GM12865 (cell line): ENCODE measurements around the gene SSR1.
"Not testable (repeated sequence)": the region's sequence is repeated elsewhere in the genome, so short reads cannot be mapped to it uniquely, and the experiment has no call there.

Source experiments
- DNase-seq: peaks from one replicate; pipeline ENCODE4 v3.0.0; 2010; ENCODE audit warnings: low read depth
- H3K4me3 ChIP-seq: 2 replicates; pipeline ENCODE4 v1.5.1; 2011; ENCODE audit warnings: mild to moderate bottlenecking, low read depth, low read length, control low read depth
- TF ChIP-seq, protein P1 (sequence below): IDR thresholded peaks from 2 replicates; pipeline ENCODE4 v1.5.1; 2011; ENCODE audit warnings: low read length, control low read depth, low read depth, inconsistent platforms; ENCODE audit not compliant: insufficient read depth; ENCODE audit errors: missing control alignments

SSR1 gene

DNA sequence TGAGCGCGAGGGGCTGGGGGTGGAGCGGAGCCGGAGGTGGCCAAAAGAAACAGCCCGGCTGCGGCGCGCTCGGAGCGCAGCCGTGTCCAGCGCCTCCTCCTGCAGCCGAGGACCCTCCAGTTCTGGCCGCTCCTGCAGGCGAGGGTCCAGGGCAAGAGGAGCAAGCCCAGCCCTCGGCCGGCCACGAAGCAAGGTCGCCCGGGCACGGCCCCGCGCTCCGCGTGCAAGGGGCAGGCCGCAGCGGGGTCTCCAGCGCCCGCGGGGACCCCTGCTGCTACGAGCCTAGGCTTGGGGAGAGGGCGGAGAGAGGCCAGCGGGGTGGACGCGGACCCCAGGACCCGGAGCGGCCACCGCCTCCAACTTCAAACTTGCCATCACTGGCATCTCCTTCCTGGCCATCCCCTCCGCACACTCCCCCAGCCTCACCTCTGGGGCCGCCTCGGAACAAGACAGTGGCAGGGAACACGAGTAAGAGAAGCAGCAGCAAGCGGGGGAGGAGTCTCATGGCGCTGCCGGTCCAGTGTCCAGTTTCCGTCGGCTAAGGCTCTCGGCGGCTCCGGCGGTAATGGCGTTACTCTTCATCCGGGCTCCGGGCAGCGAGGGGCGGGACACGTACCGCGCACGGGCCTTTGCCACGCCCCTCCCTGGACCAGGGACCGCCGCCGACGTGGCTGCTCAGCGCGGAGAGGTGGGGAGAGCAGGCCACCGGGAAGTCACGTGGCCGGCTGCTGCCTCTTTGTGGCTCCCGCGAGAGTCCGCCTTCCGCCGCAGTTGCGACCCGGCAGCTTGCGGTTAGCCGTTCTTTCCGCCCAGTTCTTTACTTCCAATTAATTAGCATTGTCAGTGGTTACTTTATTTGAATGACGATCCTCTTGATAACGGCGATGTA is at the start of gene SSR1:
SSR1 (minus strand) TSS at position 584 of the 889 bp plus-strand sequence; CDS start at position 505, 79 bp downstream.
- peak; percentile 98 for DNase-seq
- TF ChIP-seq, protein P1, sequence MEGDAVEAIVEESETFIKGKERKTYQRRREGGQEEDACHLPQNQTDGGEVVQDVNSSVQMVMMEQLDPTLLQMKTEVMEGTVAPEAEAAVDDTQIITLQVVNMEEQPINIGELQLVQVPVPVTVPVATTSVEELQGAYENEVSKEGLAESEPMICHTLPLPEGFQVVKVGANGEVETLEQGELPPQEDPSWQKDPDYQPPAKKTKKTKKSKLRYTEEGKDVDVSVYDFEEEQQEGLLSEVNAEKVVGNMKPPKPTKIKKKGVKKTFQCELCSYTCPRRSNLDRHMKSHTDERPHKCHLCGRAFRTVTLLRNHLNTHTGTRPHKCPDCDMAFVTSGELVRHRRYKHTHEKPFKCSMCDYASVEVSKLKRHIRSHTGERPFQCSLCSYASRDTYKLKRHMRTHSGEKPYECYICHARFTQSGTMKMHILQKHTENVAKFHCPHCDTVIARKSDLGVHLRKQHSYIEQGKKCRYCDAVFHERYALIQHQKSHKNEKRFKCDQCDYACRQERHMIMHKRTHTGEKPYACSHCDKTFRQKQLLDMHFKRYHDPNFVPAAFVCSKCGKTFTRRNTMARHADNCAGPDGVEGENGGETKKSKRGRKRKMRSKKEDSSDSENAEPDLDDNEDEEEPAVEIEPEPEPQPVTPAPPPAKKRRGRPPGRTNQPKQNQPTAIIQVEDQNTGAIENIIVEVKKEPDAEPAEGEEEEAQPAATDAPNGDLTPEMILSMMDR: no peak
- peak within 1 kb of the TSS; percentile 68 for H3K4me3 ChIP-seq

DNA sequence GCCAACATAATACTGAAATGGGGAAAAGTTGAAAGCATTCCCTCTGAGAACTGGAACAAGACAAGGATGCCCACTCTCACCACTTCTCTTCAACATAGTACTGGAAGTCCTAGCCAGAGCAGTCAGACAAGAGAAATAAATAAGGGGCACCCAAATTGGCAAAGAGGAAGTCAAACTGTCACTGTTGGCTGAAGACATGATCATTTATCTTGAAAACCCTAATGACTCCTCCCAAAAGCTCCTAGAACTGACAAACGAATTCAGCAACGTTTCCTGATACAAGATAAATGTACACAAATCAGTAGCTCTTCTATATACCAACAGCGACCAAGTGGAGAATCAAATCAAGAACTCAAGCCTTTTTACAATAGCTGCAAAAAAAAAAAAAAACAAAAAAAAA is 38.9 kb upstream of the SSR1 start:
- not testable (repeated sequence) for DNase-seq, H3K4me3 ChIP-seq

DNA sequence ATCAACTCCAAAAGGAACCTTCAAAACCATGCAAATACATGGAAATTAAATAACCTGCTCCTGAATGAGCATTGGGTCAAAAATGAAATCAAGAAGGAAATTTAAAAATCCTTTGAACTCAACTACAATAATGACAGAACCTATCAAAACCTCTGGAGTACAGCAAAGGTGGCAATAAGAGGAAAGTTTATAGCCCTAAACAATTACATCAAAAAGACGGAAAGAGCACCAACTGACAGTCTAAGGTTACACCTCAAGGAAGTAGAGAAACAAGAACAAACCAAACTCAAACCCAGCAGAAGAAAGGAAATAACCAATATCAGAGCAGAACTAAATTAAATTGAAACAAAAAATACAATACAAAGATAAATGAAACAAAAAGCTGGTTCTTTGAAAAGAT is 37.6 kb upstream of the SSR1 start:
- not testable (repeated sequence) for DNase-seq, H3K4me3 ChIP-seq

DNA sequence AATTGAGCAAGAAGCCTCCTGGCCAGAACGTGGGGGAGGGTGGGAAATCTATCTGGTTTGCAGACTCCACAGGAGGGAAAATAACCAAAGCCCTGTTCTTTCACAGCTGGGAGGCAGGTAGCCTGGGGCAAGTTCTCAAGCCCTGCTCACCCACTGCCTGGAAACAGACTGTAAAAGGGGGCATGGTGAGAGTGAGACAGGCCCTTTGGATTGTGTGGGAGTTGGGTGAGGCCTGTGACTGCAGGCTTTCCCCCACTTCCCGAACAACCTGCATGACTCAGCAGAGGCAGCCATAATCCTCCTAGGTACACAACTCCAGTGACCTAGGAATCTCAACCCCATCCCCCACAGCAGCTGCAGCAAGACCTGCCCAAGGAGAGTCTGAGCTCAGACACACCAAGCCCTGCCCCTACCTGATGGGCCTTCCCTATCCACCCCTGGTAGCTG is 34.6 kb upstream of the SSR1 start:
- DNase-seq, H3K4me3 ChIP-seq: not testable (repeated sequence)

DNA sequence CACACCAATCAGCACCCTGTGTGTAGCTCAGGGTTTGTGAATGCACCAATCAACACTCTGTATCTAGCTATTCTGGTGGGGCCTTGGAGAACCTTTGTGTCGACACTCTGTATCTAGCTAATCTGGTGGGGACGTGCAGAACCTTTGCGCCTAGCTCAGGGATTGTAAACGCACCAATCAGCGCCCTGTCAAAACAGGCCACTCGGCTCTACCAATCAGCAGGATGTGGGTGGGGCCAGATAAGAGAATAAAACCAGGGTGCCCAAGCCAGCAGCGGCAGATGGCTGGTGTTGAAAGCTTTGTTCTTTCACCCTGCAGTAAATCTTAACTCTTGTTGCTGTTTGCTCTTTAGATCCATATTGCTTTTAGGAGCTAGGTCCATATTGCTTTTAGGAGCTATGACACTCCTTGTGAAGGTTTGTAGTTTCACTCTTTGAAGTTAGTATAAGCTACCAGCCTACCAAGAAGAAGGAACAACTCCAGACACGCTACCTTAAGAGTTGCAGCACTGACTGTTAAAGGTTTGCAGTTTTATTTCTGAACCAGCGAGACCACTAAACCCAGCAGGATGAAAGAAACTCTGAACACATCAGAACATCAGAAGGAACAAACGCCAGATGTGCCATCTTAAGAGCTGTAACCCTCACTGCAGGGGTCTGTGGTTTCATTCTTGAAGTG is 31.9 kb upstream of the SSR1 start:
- not testable (repeated sequence) for DNase-seq

DNA sequence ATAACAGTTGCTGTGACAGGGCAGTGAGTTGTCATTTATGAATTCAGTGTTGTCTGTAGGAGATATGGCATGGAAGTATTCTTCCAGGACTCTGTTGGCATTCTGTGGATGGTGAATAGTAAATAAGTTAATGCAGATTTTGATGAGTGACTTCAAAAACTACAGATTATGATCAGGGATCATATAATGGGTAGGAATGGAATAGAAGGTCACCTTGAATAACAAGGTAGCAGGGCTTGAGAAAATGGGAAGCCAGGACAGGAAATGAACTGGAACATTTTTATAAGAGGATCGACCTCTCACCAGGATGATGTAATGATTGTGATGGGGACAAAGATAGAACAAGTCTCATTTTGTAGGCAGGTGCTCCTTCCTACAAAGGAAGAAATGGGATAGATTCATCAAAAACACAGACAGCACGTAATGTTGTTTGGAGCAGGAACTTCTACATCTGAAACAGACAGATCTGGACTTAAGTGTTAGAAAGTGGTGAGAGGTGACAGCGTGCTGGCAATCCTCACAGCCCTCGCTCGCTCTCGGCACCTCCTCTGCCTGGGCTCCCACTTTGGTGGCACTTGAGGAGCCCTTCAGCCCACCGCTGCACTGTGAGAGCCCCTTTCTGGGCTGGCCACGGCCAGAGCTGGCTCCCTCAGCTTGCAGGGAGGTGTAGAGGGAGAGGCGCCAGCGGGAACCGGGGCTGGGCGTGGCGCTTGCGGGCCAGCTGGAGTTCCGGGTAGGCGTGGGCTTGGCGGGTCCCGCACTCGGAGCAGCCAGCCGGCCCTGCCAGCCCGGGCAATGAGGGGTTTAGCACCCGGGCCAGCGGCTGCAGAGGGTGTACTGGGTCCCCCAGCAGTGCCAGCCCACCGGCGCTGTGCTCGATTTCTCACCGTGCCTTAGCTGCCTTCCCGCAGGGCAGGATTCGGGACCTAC is 30.8 kb upstream of the SSR1 start:
- no peak for DNase-seq
- H3K4me3 ChIP-seq: no peak overlapping the region
- TF ChIP-seq, protein P1: no peak

More for the DNA sequence above, 31.9 kb upstream of the SSR1 start:
- not testable (repeated sequence) for H3K4me3 ChIP-seq

DNA sequence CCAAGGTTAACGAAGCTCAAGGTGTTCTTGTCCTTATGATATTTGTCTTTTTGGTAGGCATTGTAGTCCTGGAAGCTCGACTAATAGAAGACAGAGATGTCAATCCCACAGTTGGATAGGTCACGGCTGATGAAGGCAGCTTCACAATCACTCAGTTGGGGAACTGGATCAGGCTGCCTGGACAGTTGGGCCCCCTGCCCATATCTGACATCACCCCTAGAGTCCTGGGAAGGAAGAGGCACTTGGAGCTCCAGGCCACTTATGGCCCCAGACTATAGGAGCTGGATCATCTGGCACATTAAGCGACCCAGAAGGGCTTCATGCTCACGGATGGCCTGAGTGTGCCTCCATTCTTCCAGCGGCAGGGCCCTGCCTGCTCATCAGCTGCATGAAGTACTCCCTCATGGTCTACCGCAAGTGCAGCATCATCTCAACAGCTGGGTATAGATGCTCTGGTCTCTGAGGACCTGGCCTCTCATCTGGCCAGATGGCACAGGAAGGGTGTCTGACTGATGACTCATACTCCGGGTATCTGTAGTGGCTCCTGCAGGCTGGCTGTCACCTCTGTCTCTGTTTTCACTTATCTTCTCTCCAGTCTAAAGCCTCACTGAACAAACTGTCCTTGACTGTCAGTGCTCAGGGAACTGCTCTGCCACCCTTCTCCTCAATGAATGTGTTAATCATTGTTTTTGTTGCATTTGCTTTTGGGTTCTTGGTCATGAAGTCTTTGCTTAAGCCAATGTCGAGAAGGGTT is 29.2 kb upstream of the SSR1 start:
- H3K4me3 ChIP-seq: no peak overlapping the region
- peak; percentile 46 for DNase-seq
- TF ChIP-seq, protein P1: no peak

DNA sequence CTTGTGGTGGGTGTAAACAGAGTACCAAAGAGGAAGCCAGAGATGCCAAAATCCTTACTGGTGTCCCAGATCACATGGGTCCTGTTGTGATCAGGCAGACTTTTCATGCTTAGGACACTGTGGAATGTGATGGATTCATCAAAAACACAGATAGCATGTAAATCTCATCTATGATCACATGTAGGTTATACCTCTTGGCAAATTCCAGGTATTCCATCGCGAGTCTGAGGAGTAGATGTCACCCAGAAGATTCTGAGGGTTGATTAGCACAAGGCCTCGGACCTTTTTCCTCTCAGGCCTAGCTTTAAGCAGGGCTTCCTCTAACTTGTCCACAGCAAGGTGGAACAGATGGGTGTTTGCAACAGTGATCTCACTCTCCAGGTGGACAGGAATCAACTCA is 28.3 kb upstream of the SSR1 start:
- no peak for DNase-seq
- no peak overlapping the region for H3K4me3 ChIP-seq
- TF ChIP-seq, protein P1: no peak
